ENCODE measurements around the gene F2RL1. TPM values are rescaled to one million over a fixed set of nuclear protein-coding genes. Genes with fewer than 3 reads are reported as not detected.

The F2RL1 gene
- polyA plus RNA-seq, 1 donor from 2014 or later, result 0.12 TPM

GRCh38 chr5:76863001-76863400 is 44.2 kb downstream of the F2RL1 start:
- no peak for TF ChIP-seq RAD21 (conservative IDR thresholded peaks at IDR 0.05)
- no peak for TF ChIP-seq SMC3 (conservative IDR thresholded peaks at IDR 0.05; ENCODE audit: poor library complexity)
- H3K4me3 ChIP-seq (ENCODE audit: low read length), result no peak overlapping the region
- no peaks in the 10 kb centered on the region for H3F3A ChIP-seq (ENCODE audit: insufficient read depth, low read length, poor library complexity, severe bottlenecking)
- no peak overlapping the region for H3K27ac ChIP-seq (ENCODE audit: low read length)
- no peaks in the 10 kb centered on the region for H3K9me3 ChIP-seq (ENCODE audit: low read length)
- H3K9ac ChIP-seq (ENCODE audit: low read length), result no peak overlapping the region
- H3K36me3 ChIP-seq (ENCODE audit: insufficient read depth, low read length), result no peaks in the 10 kb centered on the region
- no peak overlapping the region for H2AFZ ChIP-seq (ENCODE audit: low read depth, low read length)
- H3K9me2 ChIP-seq (ENCODE audit: insufficient read depth, low read length), result no peaks in the 10 kb centered on the region
- H3K27me3 ChIP-seq (ENCODE audit: insufficient read depth, low read depth, low read length), result no peaks in the 10 kb centered on the region
- no peaks in the 10 kb centered on the region for H4K20me1 ChIP-seq (ENCODE audit: insufficient read depth)
- no peaks in the 10 kb centered on the region for H3K79me2 ChIP-seq (replicated peaks; ENCODE audit: insufficient read depth, low read length)
- H3K4me2 ChIP-seq (ENCODE audit: low read length), result no peak overlapping the region

DNA sequence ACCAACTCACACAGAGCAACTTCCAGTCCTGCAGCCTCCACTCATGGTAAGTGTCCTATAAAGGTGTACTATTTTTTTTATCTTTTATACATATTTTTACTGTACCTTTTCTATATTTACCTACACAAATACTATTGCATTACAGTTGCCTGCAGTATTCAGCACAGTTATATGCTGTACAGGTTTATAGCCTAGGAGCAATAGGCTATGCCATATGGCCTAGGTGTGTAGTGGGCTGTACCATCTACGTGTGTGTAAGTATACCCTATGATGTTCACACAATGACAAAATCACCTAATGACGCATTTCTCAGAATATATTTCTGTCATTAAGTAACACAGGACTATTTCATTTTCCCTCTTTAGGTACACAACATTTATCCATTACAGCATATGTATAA is 47.7 kb downstream of the F2RL1 start:
- Histone ChIP-seq H3K9me2 (ENCODE audit: insufficient read depth, low read length) (no peaks in the 10 kb centered on the region), H4K20me1 (ENCODE audit: insufficient read depth) (no peaks in the 10 kb centered on the region), H3K4me3 (ENCODE audit: low read length) (no peak overlapping the region), H2AFZ (ENCODE audit: low read depth, low read length) (no peak overlapping the region), H3K79me2 (replicated peaks; ENCODE audit: insufficient read depth, low read length) (no peaks in the 10 kb centered on the region), H3K27me3 (ENCODE audit: insufficient read depth, low read depth, low read length) (no peaks in the 10 kb centered on the region), H3K9me3 (ENCODE audit: low read length) (no peaks in the 10 kb centered on the region), H3F3A (ENCODE audit: insufficient read depth, low read length, poor library complexity, severe bottlenecking) (no peaks in the 10 kb centered on the region), H3K9ac (ENCODE audit: low read length) (no peak overlapping the region), H3K4me2 (ENCODE audit: low read length) (no peak overlapping the region), H3K27ac (ENCODE audit: low read length) (no peak overlapping the region), H3K36me3 (ENCODE audit: insufficient read depth, low read length) (no peaks in the 10 kb centered on the region)
- TF ChIP-seq POLR2AphosphoS5 (IDR thresholded peaks at IDR 0.05), result no peak
- TF ChIP-seq TAF1 (IDR thresholded peaks at IDR 0.05; ENCODE audit: low read depth), result no peak
- TF ChIP-seq MXI1 (conservative IDR thresholded peaks at IDR 0.05; ENCODE audit: poor library complexity, severe bottlenecking), result no peak
- TF ChIP-seq, protein P1, sequence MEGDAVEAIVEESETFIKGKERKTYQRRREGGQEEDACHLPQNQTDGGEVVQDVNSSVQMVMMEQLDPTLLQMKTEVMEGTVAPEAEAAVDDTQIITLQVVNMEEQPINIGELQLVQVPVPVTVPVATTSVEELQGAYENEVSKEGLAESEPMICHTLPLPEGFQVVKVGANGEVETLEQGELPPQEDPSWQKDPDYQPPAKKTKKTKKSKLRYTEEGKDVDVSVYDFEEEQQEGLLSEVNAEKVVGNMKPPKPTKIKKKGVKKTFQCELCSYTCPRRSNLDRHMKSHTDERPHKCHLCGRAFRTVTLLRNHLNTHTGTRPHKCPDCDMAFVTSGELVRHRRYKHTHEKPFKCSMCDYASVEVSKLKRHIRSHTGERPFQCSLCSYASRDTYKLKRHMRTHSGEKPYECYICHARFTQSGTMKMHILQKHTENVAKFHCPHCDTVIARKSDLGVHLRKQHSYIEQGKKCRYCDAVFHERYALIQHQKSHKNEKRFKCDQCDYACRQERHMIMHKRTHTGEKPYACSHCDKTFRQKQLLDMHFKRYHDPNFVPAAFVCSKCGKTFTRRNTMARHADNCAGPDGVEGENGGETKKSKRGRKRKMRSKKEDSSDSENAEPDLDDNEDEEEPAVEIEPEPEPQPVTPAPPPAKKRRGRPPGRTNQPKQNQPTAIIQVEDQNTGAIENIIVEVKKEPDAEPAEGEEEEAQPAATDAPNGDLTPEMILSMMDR (IDR thresholded peaks at IDR 0.05; ENCODE audit: poor library complexity, severe bottlenecking), result no peak
- TF ChIP-seq RAD21 (conservative IDR thresholded peaks at IDR 0.05), result no peak
- TF ChIP-seq EZH2 (IDR thresholded peaks at IDR 0.05; ENCODE audit: borderline replicate concordance, insufficient read depth, low read length, poor library complexity, severe bottlenecking), result no peak
- TF ChIP-seq REST (IDR thresholded peaks at IDR 0.05; ENCODE audit: borderline replicate concordance), result no peak
- no peak for TF ChIP-seq SMC3 (conservative IDR thresholded peaks at IDR 0.05; ENCODE audit: poor library complexity)
- TF ChIP-seq EP300 (conservative IDR thresholded peaks at IDR 0.05; ENCODE audit: poor library complexity, severe bottlenecking), result no peak

GRCh38 chr5:76867038-76867437 is 48.2 kb downstream of the F2RL1 start:
- H3K9me3 ChIP-seq (ENCODE audit: low read length), result no peaks in the 10 kb centered on the region
- H3K4me2 ChIP-seq (ENCODE audit: low read length), result no peak overlapping the region
- H2AFZ ChIP-seq (ENCODE audit: low read depth, low read length), result no peak overlapping the region
- H3K36me3 ChIP-seq (ENCODE audit: insufficient read depth, low read length), result no peaks in the 10 kb centered on the region
- H4K20me1 ChIP-seq (ENCODE audit: insufficient read depth), result no peaks in the 10 kb centered on the region
- no peaks in the 10 kb centered on the region for H3K9me2 ChIP-seq (ENCODE audit: insufficient read depth, low read length)
- H3K9ac ChIP-seq (ENCODE audit: low read length), result no peak overlapping the region
- H3K27me3 ChIP-seq (ENCODE audit: insufficient read depth, low read depth, low read length), result no peaks in the 10 kb centered on the region
- H3K4me3 ChIP-seq (ENCODE audit: low read length), result no peak overlapping the region
- H3F3A ChIP-seq (ENCODE audit: insufficient read depth, low read length, poor library complexity, severe bottlenecking), result no peaks in the 10 kb centered on the region
- no peaks in the 10 kb centered on the region for H3K79me2 ChIP-seq (replicated peaks; ENCODE audit: insufficient read depth, low read length)
- H3K27ac ChIP-seq (ENCODE audit: low read length), result no peak overlapping the region
- TF ChIP-seq TAF1 (IDR thresholded peaks at IDR 0.05; ENCODE audit: low read depth) (no peak), RAD21 (conservative IDR thresholded peaks at IDR 0.05) (no peak), MXI1 (conservative IDR thresholded peaks at IDR 0.05; ENCODE audit: poor library complexity, severe bottlenecking) (no peak), REST (IDR thresholded peaks at IDR 0.05; ENCODE audit: borderline replicate concordance) (no peak), EP300 (conservative IDR thresholded peaks at IDR 0.05; ENCODE audit: poor library complexity, severe bottlenecking) (no peak), EZH2 (IDR thresholded peaks at IDR 0.05; ENCODE audit: borderline replicate concordance, insufficient read depth, low read length, poor library complexity, severe bottlenecking) (no peak), SMC3 (conservative IDR thresholded peaks at IDR 0.05; ENCODE audit: poor library complexity) (no peak), POLR2AphosphoS5 (IDR thresholded peaks at IDR 0.05) (no peak)
- TF ChIP-seq, protein P1 (IDR thresholded peaks at IDR 0.05; ENCODE audit: poor library complexity, severe bottlenecking), result no peak

All from neural cell (in vitro differentiated cells).